ENCODE results near the gene RTN1. TPM values are rescaled to one million over a fixed set of nuclear protein-coding genes. Genes with fewer than 3 reads are reported as not detected.

Gene RTN1
- total and polyA plus RNA-seq, 2 of the 8 experiments (the other 6 are each of a cell fraction or from before 2014, with no cell fraction given) = 2.8 to 4.9 TPM

DNA sequence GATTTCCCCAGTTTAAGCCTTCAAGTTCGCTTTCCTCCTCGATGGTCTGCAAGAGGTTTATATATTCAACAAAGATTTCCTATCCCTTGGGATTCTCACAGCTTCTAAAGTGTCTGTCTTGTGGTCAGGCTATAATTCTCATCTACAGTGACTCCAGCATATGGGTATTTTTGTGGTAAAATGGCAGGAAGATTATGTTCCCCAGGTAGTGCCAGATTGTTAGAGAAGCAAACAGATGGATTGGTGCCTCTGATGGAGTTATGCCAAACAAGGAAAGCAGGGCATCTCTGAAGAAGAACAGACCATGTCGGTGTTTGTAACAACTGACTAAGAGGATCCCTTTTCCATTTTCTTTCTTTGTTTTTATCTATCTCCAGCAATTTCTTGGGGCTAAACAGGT is 288.4 kb downstream of the RTN1 start (continued):
- TF ChIP-seq, protein P1, sequence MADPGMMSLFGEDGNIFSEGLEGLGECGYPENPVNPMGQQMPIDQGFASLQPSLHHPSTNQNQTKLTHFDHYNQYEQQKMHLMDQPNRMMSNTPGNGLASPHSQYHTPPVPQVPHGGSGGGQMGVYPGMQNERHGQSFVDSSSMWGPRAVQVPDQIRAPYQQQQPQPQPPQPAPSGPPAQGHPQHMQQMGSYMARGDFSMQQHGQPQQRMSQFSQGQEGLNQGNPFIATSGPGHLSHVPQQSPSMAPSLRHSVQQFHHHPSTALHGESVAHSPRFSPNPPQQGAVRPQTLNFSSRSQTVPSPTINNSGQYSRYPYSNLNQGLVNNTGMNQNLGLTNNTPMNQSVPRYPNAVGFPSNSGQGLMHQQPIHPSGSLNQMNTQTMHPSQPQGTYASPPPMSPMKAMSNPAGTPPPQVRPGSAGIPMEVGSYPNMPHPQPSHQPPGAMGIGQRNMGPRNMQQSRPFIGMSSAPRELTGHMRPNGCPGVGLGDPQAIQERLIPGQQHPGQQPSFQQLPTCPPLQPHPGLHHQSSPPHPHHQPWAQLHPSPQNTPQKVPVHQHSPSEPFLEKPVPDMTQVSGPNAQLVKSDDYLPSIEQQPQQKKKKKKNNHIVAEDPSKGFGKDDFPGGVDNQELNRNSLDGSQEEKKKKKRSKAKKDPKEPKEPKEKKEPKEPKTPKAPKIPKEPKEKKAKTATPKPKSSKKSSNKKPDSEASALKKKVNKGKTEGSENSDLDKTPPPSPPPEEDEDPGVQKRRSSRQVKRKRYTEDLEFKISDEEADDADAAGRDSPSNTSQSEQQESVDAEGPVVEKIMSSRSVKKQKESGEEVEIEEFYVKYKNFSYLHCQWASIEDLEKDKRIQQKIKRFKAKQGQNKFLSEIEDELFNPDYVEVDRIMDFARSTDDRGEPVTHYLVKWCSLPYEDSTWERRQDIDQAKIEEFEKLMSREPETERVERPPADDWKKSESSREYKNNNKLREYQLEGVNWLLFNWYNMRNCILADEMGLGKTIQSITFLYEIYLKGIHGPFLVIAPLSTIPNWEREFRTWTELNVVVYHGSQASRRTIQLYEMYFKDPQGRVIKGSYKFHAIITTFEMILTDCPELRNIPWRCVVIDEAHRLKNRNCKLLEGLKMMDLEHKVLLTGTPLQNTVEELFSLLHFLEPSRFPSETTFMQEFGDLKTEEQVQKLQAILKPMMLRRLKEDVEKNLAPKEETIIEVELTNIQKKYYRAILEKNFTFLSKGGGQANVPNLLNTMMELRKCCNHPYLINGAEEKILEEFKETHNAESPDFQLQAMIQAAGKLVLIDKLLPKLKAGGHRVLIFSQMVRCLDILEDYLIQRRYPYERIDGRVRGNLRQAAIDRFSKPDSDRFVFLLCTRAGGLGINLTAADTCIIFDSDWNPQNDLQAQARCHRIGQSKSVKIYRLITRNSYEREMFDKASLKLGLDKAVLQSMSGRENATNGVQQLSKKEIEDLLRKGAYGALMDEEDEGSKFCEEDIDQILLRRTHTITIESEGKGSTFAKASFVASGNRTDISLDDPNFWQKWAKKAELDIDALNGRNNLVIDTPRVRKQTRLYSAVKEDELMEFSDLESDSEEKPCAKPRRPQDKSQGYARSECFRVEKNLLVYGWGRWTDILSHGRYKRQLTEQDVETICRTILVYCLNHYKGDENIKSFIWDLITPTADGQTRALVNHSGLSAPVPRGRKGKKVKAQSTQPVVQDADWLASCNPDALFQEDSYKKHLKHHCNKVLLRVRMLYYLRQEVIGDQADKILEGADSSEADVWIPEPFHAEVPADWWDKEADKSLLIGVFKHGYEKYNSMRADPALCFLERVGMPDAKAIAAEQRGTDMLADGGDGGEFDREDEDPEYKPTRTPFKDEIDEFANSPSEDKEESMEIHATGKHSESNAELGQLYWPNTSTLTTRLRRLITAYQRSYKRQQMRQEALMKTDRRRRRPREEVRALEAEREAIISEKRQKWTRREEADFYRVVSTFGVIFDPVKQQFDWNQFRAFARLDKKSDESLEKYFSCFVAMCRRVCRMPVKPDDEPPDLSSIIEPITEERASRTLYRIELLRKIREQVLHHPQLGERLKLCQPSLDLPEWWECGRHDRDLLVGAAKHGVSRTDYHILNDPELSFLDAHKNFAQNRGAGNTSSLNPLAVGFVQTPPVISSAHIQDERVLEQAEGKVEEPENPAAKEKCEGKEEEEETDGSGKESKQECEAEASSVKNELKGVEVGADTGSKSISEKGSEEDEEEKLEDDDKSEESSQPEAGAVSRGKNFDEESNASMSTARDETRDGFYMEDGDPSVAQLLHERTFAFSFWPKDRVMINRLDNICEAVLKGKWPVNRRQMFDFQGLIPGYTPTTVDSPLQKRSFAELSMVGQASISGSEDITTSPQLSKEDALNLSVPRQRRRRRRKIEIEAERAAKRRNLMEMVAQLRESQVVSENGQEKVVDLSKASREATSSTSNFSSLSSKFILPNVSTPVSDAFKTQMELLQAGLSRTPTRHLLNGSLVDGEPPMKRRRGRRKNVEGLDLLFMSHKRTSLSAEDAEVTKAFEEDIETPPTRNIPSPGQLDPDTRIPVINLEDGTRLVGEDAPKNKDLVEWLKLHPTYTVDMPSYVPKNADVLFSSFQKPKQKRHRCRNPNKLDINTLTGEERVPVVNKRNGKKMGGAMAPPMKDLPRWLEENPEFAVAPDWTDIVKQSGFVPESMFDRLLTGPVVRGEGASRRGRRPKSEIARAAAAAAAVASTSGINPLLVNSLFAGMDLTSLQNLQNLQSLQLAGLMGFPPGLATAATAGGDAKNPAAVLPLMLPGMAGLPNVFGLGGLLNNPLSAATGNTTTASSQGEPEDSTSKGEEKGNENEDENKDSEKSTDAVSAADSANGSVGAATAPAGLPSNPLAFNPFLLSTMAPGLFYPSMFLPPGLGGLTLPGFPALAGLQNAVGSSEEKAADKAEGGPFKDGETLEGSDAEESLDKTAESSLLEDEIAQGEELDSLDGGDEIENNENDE (IDR thresholded peaks at IDR 0.05; ENCODE audit: insufficient replicate concordance, low read length) = no peak
- no peak for TF ChIP-seq CTBP2 (IDR thresholded peaks at IDR 0.05; ENCODE audit: borderline replicate concordance, insufficient read depth, insufficient read length, low read length)
- no peak for TF ChIP-seq CREB1 (IDR thresholded peaks at IDR 0.05)
- TF ChIP-seq HDAC2 (IDR thresholded peaks at IDR 0.05; ENCODE audit: borderline replicate concordance in 1 of 2, low read depth in 2 of 2, low read length in 2 of 2) = no peak
- TF ChIP-seq CHD2 (IDR thresholded peaks at IDR 0.05; ENCODE audit: low read length) = no peak

Data from H1 (cell line).